SKM-1 treated with dmso at 0.1 percent for 144 hours (cell line): ENCODE measurements around the gene VEGFB.

Experiments
- DNase-seq: peaks from one replicate; lab custom pipeline; 2025; ENCODE audit not compliant: unreplicated experiment; lab: John Stamatoyannopoulos, UW

VEGFB gene

GRCh38 chr11:64233913-64234586, at the start of gene VEGFB:
VEGFB (plus strand) TSS chr11:64234584; CDS start chr11:64234834, 250 bp downstream.
- DNase-seq: no peak

GRCh38 chr11:64185175-64185692, 49.1 kb upstream of the VEGFB start:
- peak; percentile 69 for DNase-seq

- peak; percentile 100 for DNase-seq
Observed at GRCh38 chr11:64185693-64186491, 48.5 kb upstream of the VEGFB start, which contains the start of gene STIP1. STIP1 (plus strand) TSS chr11:64186171; CDS start chr11:64186262, 91 bp downstream.

- no peak for DNase-seq
Observed at GRCh38 chr11:64186492-64187165, 47.8 kb upstream of the VEGFB start.

GRCh38 chr11:64192434-64192833, 42.0 kb upstream of the VEGFB start:
- DNase-seq: no peak

GRCh38 chr11:64196626-64197025, 37.8 kb upstream of the VEGFB start:
- DNase-seq: no peak

- no peak for DNase-seq
Observed at GRCh38 chr11:64198511-64198910, 35.9 kb upstream of the VEGFB start.

GRCh38 chr11:64201543-64201942, 32.8 kb upstream of the VEGFB start:
- no peak for DNase-seq

GRCh38 chr11:64202992-64203391, 31.4 kb upstream of the VEGFB start:
- DNase-seq: no peak

GRCh38 chr11:64203421-64204079, 30.8 kb upstream of the VEGFB start:
- no peak for DNase-seq

GRCh38 chr11:64204080-64204440, 30.3 kb upstream of the VEGFB start:
- no peak for DNase-seq

- peak; percentile 43 for DNase-seq
Observed at GRCh38 chr11:64204464-64204989, 29.9 kb upstream of the VEGFB start.

- DNase-seq: peak; percentile 72
Observed at GRCh38 chr11:64206457-64207255, 27.7 kb upstream of the VEGFB start, which contains the start of gene FERMT3. FERMT3 (plus strand) TSS chr11:64206721; CDS start chr11:64207365, 644 bp downstream.

GRCh38 chr11:64207256-64208085, 26.9 kb upstream of the VEGFB start:
- peak; percentile 84 for DNase-seq

- no peak for DNase-seq
Observed at GRCh38 chr11:64208086-64208795, 26.1 kb upstream of the VEGFB start.

- no peak for DNase-seq
Observed at GRCh38 chr11:64208796-64209562, 25.4 kb upstream of the VEGFB start.

- no peak for DNase-seq
Observed at GRCh38 chr11:64209563-64209843, 24.9 kb upstream of the VEGFB start.
